Activated T-cell treated with anti-CD3 and anti-CD28 coated beads for 4 hours (primary cell): ENCODE measurements around the gene TMEM132D.

Experiments
- DNase-seq: peaks from one replicate; pipeline ENCODE4 v3.0.0-alpha.2; 2020

The TMEM132D gene

GRCh38 chr12:129138776-129139175 is 765.0 kb downstream of the TMEM132D start:
- DNase-seq: no peak

GRCh38 chr12:129136694-129137325 is 767.0 kb downstream of the TMEM132D start:
- DNase-seq: no peak

GRCh38 chr12:129127771-129128170 is 776.1 kb downstream of the TMEM132D start:
- no peak for DNase-seq

GRCh38 chr12:129127211-129127610 is 776.6 kb downstream of the TMEM132D start:
- DNase-seq: no peak

GRCh38 chr12:129119537-129119936 is 784.3 kb downstream of the TMEM132D start:
- DNase-seq: no peak

- DNase-seq: no peak
These were observed 788.3 kb downstream of the TMEM132D start for GRCh38 chr12:129115558-129115957.

- DNase-seq: no peak
These were observed 793.2 kb downstream of the TMEM132D start for GRCh38 chr12:129110575-129110974.

- no peak for DNase-seq
These were observed 794.4 kb downstream of the TMEM132D start for GRCh38 chr12:129109174-129110001.

- DNase-seq: no peak
These were observed 797.1 kb downstream of the TMEM132D start for GRCh38 chr12:129106772-129107171.

GRCh38 chr12:129103231-129103630 is 800.6 kb downstream of the TMEM132D start:
- DNase-seq: no peak

GRCh38 chr12:129102233-129102632 is 801.6 kb downstream of the TMEM132D start:
- no peak for DNase-seq

- DNase-seq: no peak
These were observed 802.0 kb downstream of the TMEM132D start for GRCh38 chr12:129101816-129102215.

- DNase-seq: no peak
These were observed 802.4 kb downstream of the TMEM132D start for GRCh38 chr12:129101404-129101803.

GRCh38 chr12:129097451-129097850 is 806.4 kb downstream of the TMEM132D start:
- DNase-seq: no peak

GRCh38 chr12:129096968-129097367 is 806.9 kb downstream of the TMEM132D start:
- no peak for DNase-seq

- no peak for DNase-seq
These were observed 807.6 kb downstream of the TMEM132D start for GRCh38 chr12:129096184-129096583.

- DNase-seq: no peak
These were observed 814.2 kb downstream of the TMEM132D start for GRCh38 chr12:129089576-129089975.

- no peak for DNase-seq
These were observed 818.7 kb downstream of the TMEM132D start for GRCh38 chr12:129084875-129085826.

- no peak for DNase-seq
These were observed 820.5 kb downstream of the TMEM132D start for GRCh38 chr12:129083121-129083840.

GRCh38 chr12:129082441-129082840 is 821.4 kb downstream of the TMEM132D start:
- DNase-seq: no peak

GRCh38 chr12:129081755-129082250 is 822.0 kb downstream of the TMEM132D start:
- no peak for DNase-seq

- no peak for DNase-seq
These were observed 823.0 kb downstream of the TMEM132D start for GRCh38 chr12:129080821-129081220.
